Measurements from ENCODE around the gene CEP295NL.

CEP295NL gene

DNA sequence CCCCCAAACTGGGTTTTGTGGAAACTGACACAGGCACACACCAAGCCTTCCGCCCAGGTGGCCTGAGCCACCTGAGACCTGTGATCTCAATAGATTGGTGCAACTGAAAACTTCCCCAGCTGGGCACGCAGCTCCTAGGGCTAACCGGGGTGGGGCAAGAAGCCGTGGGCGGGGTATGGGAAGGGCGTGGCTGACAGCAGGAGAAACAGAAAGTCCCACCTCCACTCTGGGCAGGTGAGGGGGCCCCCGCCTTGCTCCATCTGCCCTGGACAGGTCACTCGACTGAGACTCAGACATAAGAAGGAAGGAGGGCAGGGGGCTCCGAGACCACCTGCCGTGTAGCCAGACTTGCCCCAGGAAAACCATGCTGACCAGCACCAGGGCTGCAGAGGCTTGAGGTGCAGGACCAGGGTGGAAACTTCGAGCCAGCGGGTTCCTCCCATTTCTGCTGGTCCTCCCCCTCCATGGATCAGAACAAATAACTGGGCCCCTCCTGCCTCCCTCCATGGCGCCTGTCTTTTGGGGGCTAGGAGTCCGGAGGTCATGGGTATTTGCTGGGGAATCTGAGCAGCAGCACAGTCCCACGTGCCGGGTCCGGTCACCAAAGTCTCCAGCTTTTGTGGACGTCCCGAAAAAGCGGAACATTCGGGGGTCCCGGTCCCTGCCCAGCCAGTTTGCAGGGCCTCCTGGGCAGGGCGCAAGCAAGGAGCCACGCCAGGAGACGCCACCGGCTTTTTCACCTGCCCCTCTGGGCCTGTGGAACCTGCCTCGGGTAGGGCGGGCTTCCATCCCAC lies 20.9 kb upstream of the CEP295NL start:
- Histone ChIP-seq H3K36me3 (no peaks in the 10 kb centered on the region), H3K4me3 (ENCODE audit: low read depth, low read length) (peak overlapping the region; percentile 61), H3K4me1 (peaks cover 12% of the 10 kb centered on the region), H3K9me3 (no peaks in the 10 kb centered on the region), H3K27me3 (no peaks in the 10 kb centered on the region)
- TF ChIP-seq, protein P1, sequence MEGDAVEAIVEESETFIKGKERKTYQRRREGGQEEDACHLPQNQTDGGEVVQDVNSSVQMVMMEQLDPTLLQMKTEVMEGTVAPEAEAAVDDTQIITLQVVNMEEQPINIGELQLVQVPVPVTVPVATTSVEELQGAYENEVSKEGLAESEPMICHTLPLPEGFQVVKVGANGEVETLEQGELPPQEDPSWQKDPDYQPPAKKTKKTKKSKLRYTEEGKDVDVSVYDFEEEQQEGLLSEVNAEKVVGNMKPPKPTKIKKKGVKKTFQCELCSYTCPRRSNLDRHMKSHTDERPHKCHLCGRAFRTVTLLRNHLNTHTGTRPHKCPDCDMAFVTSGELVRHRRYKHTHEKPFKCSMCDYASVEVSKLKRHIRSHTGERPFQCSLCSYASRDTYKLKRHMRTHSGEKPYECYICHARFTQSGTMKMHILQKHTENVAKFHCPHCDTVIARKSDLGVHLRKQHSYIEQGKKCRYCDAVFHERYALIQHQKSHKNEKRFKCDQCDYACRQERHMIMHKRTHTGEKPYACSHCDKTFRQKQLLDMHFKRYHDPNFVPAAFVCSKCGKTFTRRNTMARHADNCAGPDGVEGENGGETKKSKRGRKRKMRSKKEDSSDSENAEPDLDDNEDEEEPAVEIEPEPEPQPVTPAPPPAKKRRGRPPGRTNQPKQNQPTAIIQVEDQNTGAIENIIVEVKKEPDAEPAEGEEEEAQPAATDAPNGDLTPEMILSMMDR (IDR thresholded peaks at IDR 0.05; ENCODE audit: low read depth, low read length) = no peak
- no peak for DNase-seq

DNA sequence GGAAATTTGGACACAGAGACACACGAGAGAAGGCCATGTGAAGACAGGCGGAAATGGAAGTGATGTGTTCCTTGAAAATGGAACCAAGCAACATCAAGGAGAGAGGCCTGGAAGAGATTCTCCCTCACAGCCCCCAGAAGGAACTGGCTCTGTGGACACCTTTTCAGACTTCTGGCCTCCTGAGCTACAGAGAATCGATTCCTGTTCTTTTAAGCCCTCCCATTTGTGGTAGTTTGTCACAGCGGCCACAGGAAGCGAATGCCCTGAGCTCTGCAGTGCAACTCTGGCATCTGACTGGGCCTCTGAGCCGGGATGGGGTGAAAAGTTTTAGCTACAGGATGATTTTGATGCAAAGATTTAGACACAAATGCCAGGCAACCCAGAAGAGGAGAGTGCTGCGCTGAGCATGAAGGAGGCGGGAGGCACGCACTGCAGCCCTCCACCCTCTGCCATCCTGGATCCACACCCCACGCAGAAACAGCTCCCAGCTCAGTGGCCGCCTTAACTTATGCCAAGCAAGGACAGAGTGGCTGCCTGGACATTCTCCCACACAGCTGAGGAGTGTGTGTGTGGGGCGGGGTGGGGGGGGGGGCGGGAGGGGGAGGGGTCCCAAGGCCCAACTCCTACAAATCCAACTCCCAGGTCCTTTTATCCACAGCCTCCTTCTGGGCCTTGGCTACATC lies 20.0 kb upstream of the CEP295NL start:
- DNase-seq = no peak
- H3K4me1 ChIP-seq = peaks cover 12% of the 10 kb centered on the region
- no peaks in the 10 kb centered on the region for H3K27me3 ChIP-seq
- no peaks in the 10 kb centered on the region for H3K9me3 ChIP-seq
- no peak overlapping the region for H3K4me3 ChIP-seq (ENCODE audit: low read depth, low read length)
- TF ChIP-seq, protein P1 (IDR thresholded peaks at IDR 0.05; ENCODE audit: low read depth, low read length) = no peak
- no peaks in the 10 kb centered on the region for H3K36me3 ChIP-seq

DNA sequence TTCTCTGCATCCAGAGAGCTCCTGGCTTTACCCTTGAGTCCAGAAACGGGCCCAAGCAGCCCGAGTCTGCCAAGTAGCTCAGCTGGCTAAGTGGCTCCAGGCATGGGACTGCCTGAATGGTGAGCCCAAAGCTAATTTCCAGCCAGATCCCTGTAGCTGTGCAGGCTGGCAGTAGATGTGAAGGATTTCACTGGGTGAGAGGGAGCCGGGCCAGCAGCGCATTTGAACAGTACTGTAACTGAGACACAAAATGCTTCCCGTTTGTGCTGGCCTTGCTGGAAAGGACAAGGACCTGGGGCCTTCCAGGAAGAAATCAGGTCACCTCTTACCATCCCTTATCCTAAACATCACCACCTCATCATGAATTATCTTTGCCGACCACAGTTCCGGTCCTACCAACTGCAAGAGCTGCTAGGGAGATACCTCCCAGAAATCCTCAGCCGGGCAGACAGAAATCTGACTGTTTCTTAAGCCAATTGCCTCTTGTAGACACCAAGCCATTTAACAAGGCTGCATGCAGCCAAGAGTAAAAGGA lies 18.5 kb upstream of the CEP295NL start:
- TF ChIP-seq, protein P1 (IDR thresholded peaks at IDR 0.05; ENCODE audit: low read depth, low read length) = no peak
- peak; percentile 47 for DNase-seq
- Histone ChIP-seq H3K36me3 (no peaks in the 10 kb centered on the region; the same call in 1 of the 2 replicates), H3K27me3 (no peaks in the 10 kb centered on the region), H3K4me3 (ENCODE audit: low read depth, low read length) (no peak overlapping the region), H3K9me3 (no peaks in the 10 kb centered on the region), H3K4me1 (peaks cover 20% of the 10 kb centered on the region)

DNA sequence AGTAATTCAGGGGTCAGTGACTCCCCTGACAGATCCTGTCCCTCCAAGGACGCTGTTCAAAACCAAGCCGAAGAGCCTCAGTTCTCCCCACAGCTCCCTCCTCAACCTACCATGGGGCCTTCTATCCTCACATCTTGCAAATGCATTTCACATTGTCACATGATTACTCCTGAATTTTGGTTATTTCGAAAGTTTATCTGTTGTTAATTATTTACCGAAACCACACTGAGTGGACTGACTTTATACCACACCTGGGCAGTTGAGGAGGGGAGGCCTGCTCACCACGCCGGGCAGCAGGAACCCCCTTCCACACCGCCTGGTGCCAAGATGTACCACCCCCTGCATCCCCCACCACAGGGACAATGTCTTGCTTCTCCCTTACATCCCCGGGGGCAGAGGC lies 17.5 kb upstream of the CEP295NL start:
- Histone ChIP-seq H3K36me3 (no peaks in the 10 kb centered on the region; the same call in none of the 2 replicates), H3K27me3 (no peaks in the 10 kb centered on the region), H3K9me3 (no peaks in the 10 kb centered on the region), H3K4me1 (peaks cover 30% of the 10 kb centered on the region), H3K4me3 (ENCODE audit: low read depth, low read length) (no peak overlapping the region)
- TF ChIP-seq, protein P1 (IDR thresholded peaks at IDR 0.05; ENCODE audit: low read depth, low read length) = no peak
- no peak for DNase-seq

DNA sequence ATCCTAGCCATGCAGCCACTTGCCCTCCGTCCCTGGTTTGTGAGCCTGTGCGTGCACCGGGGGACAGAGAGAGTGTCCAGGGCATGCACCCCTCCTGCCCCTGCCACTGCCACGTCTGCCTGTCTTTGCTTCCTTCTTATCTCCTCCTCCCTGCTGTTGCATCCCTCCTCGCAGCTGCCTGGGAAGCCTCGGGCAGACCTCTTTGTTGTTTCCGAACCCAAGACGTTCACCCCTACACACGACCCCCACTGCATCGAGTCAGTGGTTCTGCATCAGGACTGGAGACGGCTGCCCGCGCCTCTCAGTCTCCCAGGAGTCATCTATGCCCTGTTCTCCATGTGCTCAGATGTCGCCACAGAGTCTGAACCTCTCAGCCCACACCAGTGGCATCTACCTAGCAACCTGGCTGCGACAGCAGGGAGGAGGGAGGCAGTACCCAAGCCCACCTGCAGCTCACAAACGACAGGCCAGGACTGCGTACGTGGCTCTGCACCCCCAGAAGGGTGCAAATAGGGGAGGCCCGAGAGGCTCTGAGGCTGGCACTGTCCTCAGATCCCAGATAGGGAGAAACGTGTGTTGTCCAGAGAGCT lies 17.0 kb upstream of the CEP295NL start:
- Histone ChIP-seq H3K27me3 (no peaks in the 10 kb centered on the region), H3K36me3 (no peaks in the 10 kb centered on the region; the same call in none of the 2 replicates), H3K4me1 (peaks cover 33% of the 10 kb centered on the region), H3K4me3 (ENCODE audit: low read depth, low read length) (no peak overlapping the region), H3K9me3 (no peaks in the 10 kb centered on the region)
- TF ChIP-seq, protein P1 (IDR thresholded peaks at IDR 0.05; ENCODE audit: low read depth, low read length) = no peak
- no peak for DNase-seq

Measured in BE2C (cell line).